Measurements from ENCODE around the gene SLX9.
"Not testable (repeated sequence)": the region's sequence is repeated elsewhere in the genome, so short reads cannot be mapped to it uniquely, and the experiment has no call there.

SLX9 gene

GRCh38 chr21:45019887-45020537 is 80.2 kb downstream of the SLX9 start:
- DNase-seq (ENCODE audit: low spot score), result no peak

- no peak for DNase-seq (ENCODE audit: low spot score)
These were observed 81.0 kb downstream of the SLX9 start for GRCh38 chr21:45020629-45021427.

DNA sequence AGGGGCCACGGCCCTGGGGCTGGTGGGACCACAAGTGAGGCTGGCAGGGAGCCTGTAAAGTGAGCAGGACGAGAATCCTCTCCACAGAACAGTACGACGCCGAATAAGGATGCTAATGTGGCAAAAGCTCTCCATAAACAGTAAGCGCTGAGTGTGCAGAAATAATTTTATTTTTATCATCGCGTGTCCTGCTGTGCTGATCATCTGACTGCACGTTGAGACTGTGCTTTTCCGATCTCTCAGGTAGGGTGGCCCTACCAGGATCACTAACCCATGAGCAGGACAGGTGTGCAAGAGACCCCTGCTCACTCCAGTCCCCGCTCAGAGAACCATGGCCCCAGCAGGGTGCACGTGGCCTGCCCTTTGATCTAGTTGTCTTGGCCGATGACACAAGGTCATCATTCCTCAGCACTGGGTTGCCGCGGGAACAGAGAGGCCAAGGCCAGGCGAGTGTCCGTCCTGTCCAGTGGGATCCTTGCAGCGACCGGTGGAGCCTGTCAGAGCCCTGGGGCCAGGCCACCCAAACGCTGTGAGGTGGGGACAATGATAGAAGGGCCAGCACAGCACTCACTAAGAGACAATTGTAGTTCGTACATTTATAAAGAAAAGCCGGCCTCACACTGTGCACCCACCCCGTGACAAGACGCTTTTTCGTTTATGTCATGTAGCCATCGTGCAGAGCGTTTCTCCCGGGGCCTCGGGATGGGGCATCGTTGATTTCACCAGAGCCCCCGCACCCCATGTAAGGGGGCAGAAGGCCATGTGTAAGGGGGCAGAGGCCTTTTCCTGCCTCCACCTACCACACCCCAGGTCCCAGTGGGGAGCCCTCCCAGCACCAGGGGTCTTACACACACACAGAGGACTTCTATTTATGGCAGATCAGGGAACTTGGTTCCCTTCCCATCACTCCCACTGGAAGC is 81.9 kb downstream of the SLX9 start:
- no peak for DNase-seq (ENCODE audit: low spot score)

DNA sequence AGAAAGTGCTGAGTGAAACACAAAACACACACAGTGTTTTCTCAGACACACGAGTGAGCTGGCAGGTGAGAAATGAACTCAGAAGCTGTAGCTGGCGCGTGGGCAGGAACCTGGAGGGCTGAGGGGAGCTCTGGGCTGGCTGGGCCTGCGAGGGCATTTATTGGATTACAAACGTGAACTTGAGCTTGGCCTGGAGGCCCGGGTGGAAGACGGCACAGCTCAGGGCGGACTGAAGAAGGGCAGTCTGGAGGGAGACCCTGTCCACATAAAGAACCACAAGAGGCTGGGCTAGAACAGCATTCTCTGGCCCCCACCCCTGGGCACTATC is 82.5 kb downstream of the SLX9 start:
- no peak for DNase-seq (ENCODE audit: low spot score)

DNA sequence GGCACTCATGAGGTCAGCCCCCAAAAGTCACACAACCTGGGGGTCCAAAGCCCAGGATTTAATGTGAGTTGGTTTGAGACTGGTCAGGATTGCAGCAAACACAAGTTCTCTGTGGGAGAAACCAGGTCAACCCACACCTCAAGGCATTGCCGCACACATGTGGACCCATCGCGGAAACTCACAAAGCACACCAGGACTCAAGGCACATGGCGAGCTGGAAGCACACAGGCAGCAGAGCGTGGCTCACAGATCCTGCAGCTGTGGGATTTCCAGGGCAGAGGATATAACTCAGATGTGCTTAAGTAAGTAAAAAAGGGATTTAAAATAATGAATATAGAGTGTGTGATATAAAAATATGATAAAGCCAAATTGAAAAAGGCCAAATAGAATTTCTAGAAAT is 82.9 kb downstream of the SLX9 start:
- no peak for DNase-seq (ENCODE audit: low spot score)

GRCh38 chr21:45024516-45024915 is 84.7 kb downstream of the SLX9 start:
- DNase-seq (ENCODE audit: low spot score), result not testable (repeated sequence)

DNA sequence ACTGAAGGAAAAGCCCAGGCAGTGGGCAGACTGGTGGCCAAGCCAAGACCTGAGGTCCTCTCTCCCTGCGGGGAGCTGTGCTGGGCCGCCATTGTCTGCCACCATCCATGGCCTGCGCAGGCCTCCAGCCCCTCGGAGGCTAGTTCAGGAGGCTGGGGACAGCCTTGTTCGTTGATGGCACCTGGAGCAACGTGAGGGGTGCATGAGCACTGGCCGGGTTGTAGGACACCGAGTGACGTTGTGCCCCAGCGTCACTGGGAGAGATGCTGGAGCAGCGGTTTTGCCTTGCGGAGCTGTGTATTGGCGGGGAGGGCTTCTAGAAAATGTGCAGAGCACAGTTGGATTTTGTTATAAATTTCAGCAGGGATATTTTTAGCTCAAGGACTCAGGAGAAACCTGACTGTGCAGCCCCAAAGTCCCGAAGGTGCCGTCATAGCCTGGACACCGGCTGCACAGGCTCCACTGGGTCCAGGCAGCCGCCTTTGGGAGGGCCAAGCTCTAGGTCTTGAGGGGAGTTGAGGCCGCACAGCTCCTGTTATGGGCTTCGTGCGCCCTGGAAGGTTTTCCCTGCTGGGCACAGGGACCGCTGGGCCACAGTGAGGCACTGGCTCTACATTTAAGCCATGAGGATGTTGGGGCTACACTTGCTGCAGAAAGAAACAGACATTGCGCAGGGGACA is 86.4 kb downstream of the SLX9 start:
- DNase-seq (ENCODE audit: low spot score), result no peak
